ENCODE results near the gene NEMP1.

NEMP1 gene

GRCh38 chr12:57046947-57047890, 31.4 kb downstream of the NEMP1 start:
- H2BK12ac ChIP-seq (ENCODE audit: low read length), result no peak overlapping the region
- H2AFZ ChIP-seq (ENCODE audit: low read length), result no peak overlapping the region
- no CpG with 5 or more reads among the region's 10 CpGs for WGBS, 2 donors (ENCODE audit: extremely low coverage in 2 of 2, insufficient read length in 2 of 2, insufficient replicate concordance in 1 of 2)
- H3K18ac ChIP-seq (ENCODE audit: low read length), result no peak overlapping the region
- DNase-seq (ENCODE audit: low spot score), result no peak
- H4K8ac ChIP-seq (ENCODE audit: low read depth, low read length), result no peak overlapping the region
- no peak overlapping the region for H3K23ac ChIP-seq (ENCODE audit: low read depth, low read length, poor library complexity)
- no peak overlapping the region for H2BK15ac ChIP-seq (ENCODE audit: low read length)
- H2BK5ac ChIP-seq (ENCODE audit: low read length), result no peak overlapping the region
- H3K9me3 ChIP-seq (replicated peaks in 1 of 2; ENCODE audit: control insufficient read depth in 2 of 2, insufficient read depth in 1 of 2, low read depth in 1 of 2, low read length in 2 of 2), result no peaks in the 10 kb centered on the region
- H3K27me3 ChIP-seq (ENCODE audit: control insufficient read depth in 3 of 3, insufficient read depth in 3 of 3, low read depth in 1 of 3, low read length in 3 of 3), result peaks cover 0 to 39% (median 0%) of the 10 kb centered on the region in 3 experiments
- peaks cover 0 to 2% of the 10 kb centered on the region in 2 donors for H3K4me1 ChIP-seq (ENCODE audit: control insufficient read depth in 2 of 2, insufficient read depth in 1 of 2, low read depth in 1 of 2, low read length in 2 of 2)
- H3K79me1 ChIP-seq (ENCODE audit: low read depth, low read length), result no peaks in the 10 kb centered on the region
- H3K9ac ChIP-seq (ENCODE audit: low read depth, low read length, poor library complexity), result no peak overlapping the region
- H3K14ac ChIP-seq (ENCODE audit: low read length), result no peak overlapping the region
- no peak overlapping the region for H2BK120ac ChIP-seq (ENCODE audit: low read depth, low read length)
- no peak overlapping the region for H3K27ac ChIP-seq (replicated peaks; ENCODE audit: low read length)
- H4K91ac ChIP-seq (ENCODE audit: low read depth, low read length, poor library complexity), result no peak overlapping the region
- H3K36me3 ChIP-seq (replicated peaks in 1 of 2; ENCODE audit: control insufficient read depth in 2 of 2, insufficient read depth in 2 of 2, low read length in 2 of 2), result no peaks in the 10 kb centered on the region
- H3K4me3 ChIP-seq (ENCODE audit: low read length in 2 of 2), result no peak overlapping the region
- H3K4ac ChIP-seq (ENCODE audit: low read length), result no peak overlapping the region
- no peak overlapping the region for H3K4me2 ChIP-seq (ENCODE audit: insufficient read depth, low read length, poor library complexity, severe bottlenecking)
- H2AK5ac ChIP-seq (ENCODE audit: low read depth, low read length), result no peak overlapping the region

- no peak overlapping the region for H2AK5ac ChIP-seq (ENCODE audit: low read depth, low read length)
- no peak overlapping the region for H2BK15ac ChIP-seq (ENCODE audit: low read length)
- no CpG with 5 or more reads among the region's 6 CpGs for WGBS, 2 donors (ENCODE audit: extremely low coverage in 2 of 2, insufficient read length in 2 of 2, insufficient replicate concordance in 1 of 2)
- no peak overlapping the region for H3K9ac ChIP-seq (ENCODE audit: low read depth, low read length, poor library complexity)
- H3K4ac ChIP-seq (ENCODE audit: low read length), result no peak overlapping the region
- H3K4me3 ChIP-seq (ENCODE audit: low read length in 2 of 2), result no peak overlapping the region
- H2AFZ ChIP-seq (ENCODE audit: low read length), result no peak overlapping the region
- no peak overlapping the region for H3K23ac ChIP-seq (ENCODE audit: low read depth, low read length, poor library complexity)
- H3K4me1 ChIP-seq (ENCODE audit: control insufficient read depth in 2 of 2, insufficient read depth in 1 of 2, low read depth in 1 of 2, low read length in 2 of 2), result peaks cover 0 to 2% of the 10 kb centered on the region in 2 donors
- no peak overlapping the region for H3K18ac ChIP-seq (ENCODE audit: low read length)
- no peak overlapping the region for H2BK12ac ChIP-seq (ENCODE audit: low read length)
- H3K27me3 ChIP-seq (ENCODE audit: control insufficient read depth in 3 of 3, insufficient read depth in 3 of 3, low read depth in 1 of 3, low read length in 3 of 3), result peaks cover 0 to 47% (median 0%) of the 10 kb centered on the region in 3 experiments
- H3K9me3 ChIP-seq (replicated peaks in 1 of 2; ENCODE audit: control insufficient read depth in 2 of 2, insufficient read depth in 1 of 2, low read depth in 1 of 2, low read length in 2 of 2), result no peaks in the 10 kb centered on the region
- H3K36me3 ChIP-seq (replicated peaks in 1 of 2; ENCODE audit: control insufficient read depth in 2 of 2, insufficient read depth in 2 of 2, low read length in 2 of 2), result no peaks in the 10 kb centered on the region
- H4K91ac ChIP-seq (ENCODE audit: low read depth, low read length, poor library complexity), result no peak overlapping the region
- H3K27ac ChIP-seq (replicated peaks; ENCODE audit: low read length), result no peak overlapping the region
- no peak overlapping the region for H2BK120ac ChIP-seq (ENCODE audit: low read depth, low read length)
- H3K14ac ChIP-seq (ENCODE audit: low read length), result no peak overlapping the region
- no peak overlapping the region for H3K4me2 ChIP-seq (ENCODE audit: insufficient read depth, low read length, poor library complexity, severe bottlenecking)
- no peak overlapping the region for H2BK5ac ChIP-seq (ENCODE audit: low read length)
- H3K79me1 ChIP-seq (ENCODE audit: low read depth, low read length), result no peaks in the 10 kb centered on the region
- H4K8ac ChIP-seq (ENCODE audit: low read depth, low read length), result no peak overlapping the region
- no peak for DNase-seq (ENCODE audit: low spot score)
These were observed 32.4 kb downstream of the NEMP1 start for GRCh38 chr12:57046086-57046791.

DNA sequence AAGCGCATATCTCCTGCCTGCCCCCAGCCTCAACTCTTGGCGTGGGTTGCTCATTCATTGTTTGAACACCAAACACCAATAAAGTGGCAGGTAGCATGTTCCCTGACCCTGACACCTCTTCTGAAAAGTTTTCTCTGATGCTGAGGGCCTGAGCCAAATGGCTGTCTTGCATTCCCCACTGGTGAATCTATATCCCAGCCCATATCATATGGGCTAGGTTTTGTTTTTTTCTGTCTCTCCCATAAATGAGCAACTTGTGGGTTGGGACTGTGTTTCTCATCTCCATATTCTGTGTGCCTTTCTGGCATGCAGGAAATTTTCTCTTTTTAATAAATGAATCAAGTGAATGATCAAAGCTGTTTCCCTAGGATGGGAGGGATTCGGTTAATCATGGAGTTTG, 33.7 kb downstream of the NEMP1 start:
- H3K27ac ChIP-seq (replicated peaks; ENCODE audit: low read length), result no peak overlapping the region
- DNase-seq (ENCODE audit: low spot score), result no peak

DNA sequence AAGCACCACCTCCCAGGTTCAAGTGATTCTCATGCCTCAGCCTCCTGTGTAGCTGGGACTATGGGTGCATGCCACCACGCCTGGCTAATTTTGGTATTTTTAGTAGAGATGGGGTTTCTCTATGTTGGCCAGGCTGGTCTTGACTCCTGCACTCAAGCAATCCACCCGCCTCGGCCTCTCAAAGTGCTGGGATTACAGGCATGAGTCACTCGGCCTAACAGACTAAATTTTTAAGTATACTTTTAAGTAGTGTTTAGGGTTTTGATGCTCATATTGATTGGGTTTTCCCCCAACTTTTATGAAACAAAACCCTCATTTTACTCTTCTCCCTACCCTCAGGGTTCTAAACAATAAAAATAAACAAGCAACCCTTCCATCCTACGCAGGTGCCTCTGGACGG, 34.1 kb downstream of the NEMP1 start:
- Histone ChIP-seq H3K18ac (ENCODE audit: low read length) (no peak overlapping the region), H3K27me3 (ENCODE audit: control insufficient read depth in 3 of 3, insufficient read depth in 3 of 3, low read depth in 1 of 3, low read length in 3 of 3) (peaks cover 0 to 61% (median 0%) of the 10 kb centered on the region in 3 experiments), H2BK5ac (ENCODE audit: low read length) (no peak overlapping the region)

More for the DNA sequence above, 33.7 kb downstream of the NEMP1 start:
- Histone ChIP-seq H4K91ac (ENCODE audit: low read depth, low read length, poor library complexity) (no peak overlapping the region), H2BK5ac (ENCODE audit: low read length) (no peak overlapping the region), H3K4me2 (ENCODE audit: insufficient read depth, low read length, poor library complexity, severe bottlenecking) (no peak overlapping the region), H3K36me3 (replicated peaks in 1 of 2; ENCODE audit: control insufficient read depth in 2 of 2, insufficient read depth in 2 of 2, low read length in 2 of 2) (no peaks in the 10 kb centered on the region), H3K9ac (ENCODE audit: low read depth, low read length, poor library complexity) (no peak overlapping the region), H2BK120ac (ENCODE audit: low read depth, low read length) (no peak overlapping the region), H2BK15ac (ENCODE audit: low read length) (no peak overlapping the region), H3K4me3 (ENCODE audit: low read length in 2 of 2) (no peak overlapping the region), H3K27me3 (ENCODE audit: control insufficient read depth in 3 of 3, insufficient read depth in 3 of 3, low read depth in 1 of 3, low read length in 3 of 3) (peaks cover 0 to 59% (median 0%) of the 10 kb centered on the region in 3 experiments), H3K79me1 (ENCODE audit: low read depth, low read length) (no peaks in the 10 kb centered on the region), H2BK12ac (ENCODE audit: low read length) (no peak overlapping the region), H2AFZ (ENCODE audit: low read length) (no peak overlapping the region), H3K9me3 (replicated peaks in 1 of 2; ENCODE audit: control insufficient read depth in 2 of 2, insufficient read depth in 1 of 2, low read depth in 1 of 2, low read length in 2 of 2) (no peaks in the 10 kb centered on the region), H3K4ac (ENCODE audit: low read length) (no peak overlapping the region), H3K4me1 (ENCODE audit: control insufficient read depth in 2 of 2, insufficient read depth in 1 of 2, low read depth in 1 of 2, low read length in 2 of 2) (peaks cover 0 to under 1% of the 10 kb centered on the region in 2 donors), H3K18ac (ENCODE audit: low read length) (no peak overlapping the region), H4K8ac (ENCODE audit: low read depth, low read length) (no peak overlapping the region), H2AK5ac (ENCODE audit: low read depth, low read length) (no peak overlapping the region), H3K14ac (ENCODE audit: low read length) (no peak overlapping the region), H3K23ac (ENCODE audit: low read depth, low read length, poor library complexity) (no peak overlapping the region)
- no CpG with 5 or more reads among the region's 3 CpGs for WGBS, 2 donors (ENCODE audit: extremely low coverage in 2 of 2, insufficient read length in 2 of 2, insufficient replicate concordance in 1 of 2)

More for the DNA sequence above, 34.1 kb downstream of the NEMP1 start:
- Histone ChIP-seq H4K91ac (ENCODE audit: low read depth, low read length, poor library complexity) (no peak overlapping the region), H2BK12ac (ENCODE audit: low read length) (no peak overlapping the region), H3K14ac (ENCODE audit: low read length) (no peak overlapping the region), H3K23ac (ENCODE audit: low read depth, low read length, poor library complexity) (no peak overlapping the region), H3K4me3 (ENCODE audit: low read length in 2 of 2) (no peak overlapping the region), H2BK120ac (ENCODE audit: low read depth, low read length) (no peak overlapping the region), H3K27ac (replicated peaks; ENCODE audit: low read length) (no peak overlapping the region), H3K79me1 (ENCODE audit: low read depth, low read length) (no peaks in the 10 kb centered on the region), H3K9me3 (replicated peaks in 1 of 2; ENCODE audit: control insufficient read depth in 2 of 2, insufficient read depth in 1 of 2, low read depth in 1 of 2, low read length in 2 of 2) (no peaks in the 10 kb centered on the region), H3K4me2 (ENCODE audit: insufficient read depth, low read length, poor library complexity, severe bottlenecking) (no peak overlapping the region), H4K8ac (ENCODE audit: low read depth, low read length) (no peak overlapping the region), H3K9ac (ENCODE audit: low read depth, low read length, poor library complexity) (no peak overlapping the region), H3K4ac (ENCODE audit: low read length) (no peak overlapping the region), H3K4me1 (ENCODE audit: control insufficient read depth in 2 of 2, insufficient read depth in 1 of 2, low read depth in 1 of 2, low read length in 2 of 2) (no peaks in the 10 kb centered on the region), H2BK15ac (ENCODE audit: low read length) (no peak overlapping the region), H2AFZ (ENCODE audit: low read length) (no peak overlapping the region), H3K36me3 (replicated peaks in 1 of 2; ENCODE audit: control insufficient read depth in 2 of 2, insufficient read depth in 2 of 2, low read length in 2 of 2) (no peaks in the 10 kb centered on the region), H2AK5ac (ENCODE audit: low read depth, low read length) (no peak overlapping the region)
- no CpG with 5 or more reads among the region's 6 CpGs for WGBS, 2 donors (ENCODE audit: extremely low coverage in 2 of 2, insufficient read length in 2 of 2, insufficient replicate concordance in 1 of 2)
- DNase-seq (ENCODE audit: low spot score), result no peak
